Fibroblast of lung (primary cell): Measurements from ENCODE around the gene MYRF.

Source experiments
- CTCF ChIP-seq, 2 donors: IDR thresholded peaks in 1 of 2; conservative IDR thresholded peaks in 1 of 2; 1 replicate in 1 of 2; 2 replicates in 1 of 2; pipeline ENCODE4 v1.5.1; 2011 to 2012; ENCODE audit warnings: low read length in 2 of 2, control low read depth in 1 of 2, inconsistent platforms in 1 of 2, low read depth in 1 of 2, mild to moderate bottlenecking in 1 of 2
- EZH2 ChIP-seq: IDR thresholded peaks from 2 replicates; pipeline ENCODE4 v1.5.1; 2012; ENCODE audit warnings: low read length, control low read depth, mild to moderate bottlenecking; ENCODE audit errors: missing control alignments

- TF ChIP-seq CTCF (conservative IDR thresholded peaks at IDR 0.05 in 1 of 2, IDR thresholded peaks at IDR 0.05 in 1 of 2; ENCODE audit: low read depth in 1 of 2, low read length in 2 of 2): no peak
- no peak for TF ChIP-seq EZH2
Observed at GRCh38 chr11:61731952-61732675, 20.3 kb upstream of the MYRF start.
